Aorta (tissue), 5 donors: Measurements from ENCODE around the gene PIP5K1C. TPM values are rescaled to one million over a fixed set of nuclear protein-coding genes. Genes with fewer than 3 reads are reported as not detected.

Experiments
- ATAC-seq: fragments of 200-7000 bp; cut with Tn5 transposase; one replicate; pipeline ENCODE4 v1.9.1; 2022; ENCODE audit warnings: moderate library complexity; ENCODE audit not compliant: low FRiP score
- DNase-seq, 2 donors: peaks; one replicate each; pipeline ENCODE4 v3.0.0-alpha.2; 2020
- H3K27ac ChIP-seq, 2 donors: one replicate each; pipeline ENCODE4 v1.5.1; 2013; ENCODE audit warnings: low read length in 2 of 2, mild to moderate bottlenecking in 2 of 2, moderate library complexity in 2 of 2, control low read depth in 1 of 2, inconsistent platforms in 1 of 2, low read depth in 1 of 2
- H3K27me3 ChIP-seq, 2 donors: one replicate each; pipeline ENCODE4 v1.6.1; 2013; ENCODE audit warnings: control low read depth in 1 of 2, low read length in 1 of 2, mild to moderate bottlenecking in 1 of 2, moderate library complexity in 1 of 2; ENCODE audit not compliant: insufficient read depth in 2 of 2, control insufficient read depth in 1 of 2
- H3K36me3 ChIP-seq, 2 donors: one replicate each; pipeline ENCODE4 v1.6.1; 2013; ENCODE audit warnings: control low read depth in 1 of 2, low read length in 1 of 2, mild to moderate bottlenecking in 1 of 2; ENCODE audit not compliant: insufficient read depth in 2 of 2, control insufficient read depth in 1 of 2
- H3K4me1 ChIP-seq, 2 donors: one replicate each; pipeline ENCODE4 v1.6.1; 2013; ENCODE audit warnings: low read length in 2 of 2, control low read depth in 1 of 2, mild to moderate bottlenecking in 1 of 2, moderate library complexity in 1 of 2; ENCODE audit not compliant: insufficient read depth in 2 of 2, control insufficient read depth in 1 of 2
- H3K4me3 ChIP-seq, 2 donors: one replicate each; pipeline ENCODE4 v1.5.1; 2013; ENCODE audit warnings: low read length in 2 of 2, control low read depth in 1 of 2, mild to moderate bottlenecking in 1 of 2
- H3K9me3 ChIP-seq: one replicate; pipeline ENCODE4 v1.6.1; 2013; ENCODE audit warnings: mild to moderate bottlenecking, low read length; ENCODE audit not compliant: control insufficient read depth
- WGBS, 2 donors: extraction: QIAGEN DNeasy Blood & Tissue Kit; methylation state at CpG; one replicate each; pipeline ENCODE4 v1.1.7; 2013; 5-methylcytosine and 5-hydroxymethylcytosine counted together
- intact Hi-C, 2 donors: fragments of 100-400 bp; cut with DNase I; formaldehyde crosslinking; loops; one replicate each; pipeline versions ENCODE4 v1.14.2 to v1.15.0; 2022
- polyA plus RNA-seq, 2 donors: library from polyadenylated mRNA; stranded (reverse); fragments of 200-250 nt; gene quantifications; one replicate each; pipeline ENCODE4 v1.2.3, GENCODE V29; 2013
- total RNA-seq, 2 donors: library from RNA; stranded (reverse); fragmentation: NEBNext Ultra II Directional; extraction: Animal tissue kit (Norgen Biotek cat#: 25700); gene quantifications; one replicate each; pipeline ENCODE4 v1.2.1, GENCODE V29; 2021
- donor health status: healthy with polysubstance abuse.
- donor health status: Bipolar disorder and iron deficiency.
- donor health status: DM: no; HTN: no; CAD: no.
- donor health status: DM: no; HTN: no; CAD: no.
- donor health status: DM: yes; HTN: yes; CAD: no.

The PIP5K1C gene
- total and polyA plus RNA-seq, 4 donors: 25.2 to 83.3 (median 52.8) TPM

DNA sequence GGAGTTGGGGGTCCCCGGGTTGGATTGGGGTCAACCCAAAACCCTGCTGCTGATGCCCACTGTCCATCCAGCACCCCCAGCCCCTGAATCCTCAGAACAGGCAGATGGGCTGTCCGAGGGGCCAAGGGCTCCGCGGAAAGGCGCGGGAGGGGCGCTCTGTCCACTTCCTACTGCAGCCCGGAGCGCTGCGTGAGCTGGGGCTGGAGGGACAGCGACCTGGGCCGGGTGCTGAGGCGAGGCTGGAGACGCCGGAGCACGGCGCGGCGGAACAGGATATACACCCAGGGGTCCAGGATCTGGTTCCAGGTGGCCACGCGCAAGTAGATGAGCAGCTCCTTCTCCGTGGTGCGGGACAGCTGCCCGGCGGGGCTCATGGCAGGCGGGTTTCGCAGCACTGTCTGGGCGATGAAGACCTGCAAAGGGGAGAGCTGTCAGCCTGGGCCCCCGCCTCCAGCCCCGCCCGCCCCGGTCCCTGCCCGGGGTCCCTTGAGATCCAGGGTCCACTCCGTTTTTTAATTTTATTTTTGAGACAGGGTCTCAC lies 104.7 kb downstream of the PIP5K1C start:
- Histone ChIP-seq H3K36me3 (peaks cover 0 to 12% of the 10 kb centered on the region in 2 donors), H3K9me3 (no peaks in the 10 kb centered on the region), H3K4me3 (no peak overlapping the region), H3K27ac (no peak overlapping the region), H3K27me3 (no peaks in the 10 kb centered on the region), H3K4me1 (no peaks in the 10 kb centered on the region)
- intact Hi-C loops: no loop called here
- DNase-seq: no peak
- ATAC-seq: no peak
- WGBS, 2 donors: 85 to 86% methylated on average over 34 of the region's 34 CpGs

DNA sequence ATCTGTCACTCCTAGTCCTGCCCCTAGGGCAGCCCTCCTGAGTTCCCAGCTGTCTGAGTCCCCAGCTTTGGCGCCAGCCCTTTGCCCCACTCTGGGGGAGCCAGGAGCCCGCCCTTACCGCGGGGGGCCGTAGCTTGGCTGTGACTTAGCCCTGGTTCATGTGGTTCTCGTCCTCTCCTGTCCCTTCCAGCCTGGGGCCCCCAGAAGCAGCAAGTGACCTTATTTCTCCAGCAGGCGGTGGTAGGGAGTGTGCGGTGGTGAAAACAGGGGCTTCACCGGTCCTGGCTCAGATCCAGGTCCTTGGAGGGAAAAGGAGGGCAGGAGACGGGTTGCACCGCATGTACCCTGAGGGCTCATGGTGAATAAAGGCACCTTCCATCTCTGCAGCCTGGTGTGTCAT lies 107.1 kb downstream of the PIP5K1C start:
- intact Hi-C loops: no loop called here
- no peak overlapping the region for H3K4me3 ChIP-seq
- no peaks in the 10 kb centered on the region for H3K9me3 ChIP-seq
- 52 to 61% methylated on average over 11 of the region's 11 CpGs for WGBS, 2 donors
- DNase-seq: no peak
- no peak overlapping the region for H3K27ac ChIP-seq
- H3K36me3 ChIP-seq: peaks cover 0 to 4% of the 10 kb centered on the region in 2 donors
- no peaks in the 10 kb centered on the region for H3K4me1 ChIP-seq
- H3K27me3 ChIP-seq: no peaks in the 10 kb centered on the region
- no peak for ATAC-seq

GRCh38 chr19:3591876-3592613 lies 108.2 kb downstream of the PIP5K1C start:
- peak in 1 of 2 donors; percentile 59 for DNase-seq
- WGBS, 2 donors: 17 to 22% methylated on average over 9 of the region's 9 CpGs
- no peaks in the 10 kb centered on the region for H3K27me3 ChIP-seq
- H3K4me3 ChIP-seq: no peak overlapping the region
- H3K27ac ChIP-seq: peak overlapping the region in 1 of 2 donors; percentile 72
- H3K36me3 ChIP-seq: peaks cover 0 to 2% of the 10 kb centered on the region in 2 donors
- no peaks in the 10 kb centered on the region for H3K4me1 ChIP-seq
- intact Hi-C loops: no loop called here
- H3K9me3 ChIP-seq: no peaks in the 10 kb centered on the region
- no peak for ATAC-seq

DNA sequence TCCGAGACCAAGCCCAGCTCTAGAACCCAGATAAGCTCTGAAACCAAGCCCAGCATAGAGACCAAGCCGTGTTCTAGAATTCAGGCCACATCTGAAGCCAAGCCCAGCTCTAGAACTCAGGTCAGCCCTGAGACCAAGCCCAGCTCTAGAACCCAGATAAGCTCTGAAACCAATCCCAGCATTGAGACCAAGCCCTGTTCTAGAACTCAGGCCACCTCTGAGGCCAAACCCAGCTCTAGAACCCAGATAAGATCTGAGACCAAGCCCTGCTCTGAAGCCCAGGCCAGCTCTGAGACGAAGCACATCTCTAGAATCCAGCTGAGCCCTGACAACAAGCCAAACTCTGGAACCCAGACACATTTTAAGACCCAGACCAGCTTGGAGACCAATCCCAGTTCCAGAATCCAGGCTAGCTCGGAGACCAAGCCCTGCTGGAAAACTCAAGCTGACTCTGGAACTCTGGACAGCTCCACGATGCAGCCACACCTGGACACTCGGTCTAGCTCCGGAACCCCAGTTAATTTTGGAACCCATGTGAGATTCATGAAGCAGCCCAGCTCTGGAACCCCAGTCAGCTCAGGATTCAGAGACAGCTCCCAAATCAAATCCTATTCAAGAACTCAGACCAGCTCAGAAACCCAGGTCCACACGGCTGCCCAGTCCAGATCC lies 109.1 kb downstream of the PIP5K1C start:
- no peak for ATAC-seq
- Histone ChIP-seq H3K36me3 (peaks cover 0 to 2% of the 10 kb centered on the region in 2 donors), H3K9me3 (no peaks in the 10 kb centered on the region), H3K4me1 (no peaks in the 10 kb centered on the region), H3K27me3 (no peaks in the 10 kb centered on the region), H3K4me3 (no peak overlapping the region), H3K27ac (no peak overlapping the region)
- DNase-seq: no peak
- WGBS, 2 donors: 96 to 97% methylated on average over 8 of the region's 8 CpGs
- intact Hi-C loops: no loop called here

DNA sequence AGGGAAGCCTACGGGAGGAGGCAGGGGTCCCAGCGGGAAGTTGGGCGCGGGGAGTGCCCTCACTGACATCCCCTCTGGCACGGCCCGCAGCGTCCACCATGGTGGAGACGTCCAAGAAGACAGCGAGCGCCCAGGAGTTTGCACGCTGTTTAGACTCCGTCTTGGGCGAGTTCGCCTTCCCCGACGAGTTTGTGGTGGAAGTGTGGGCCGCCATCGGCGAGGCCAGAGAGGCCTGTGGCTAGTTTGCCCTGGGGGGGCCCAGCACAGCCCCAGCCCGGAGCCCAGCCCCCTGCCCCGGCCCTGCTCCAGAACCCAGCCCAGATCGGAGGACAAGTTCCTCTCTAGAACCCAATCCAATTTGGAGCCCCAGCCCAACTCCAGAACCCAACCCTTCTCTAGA lies 110.3 kb downstream of the PIP5K1C start:
- Histone ChIP-seq H3K27me3 (no peaks in the 10 kb centered on the region), H3K36me3 (no peaks in the 10 kb centered on the region), H3K27ac (no peak overlapping the region), H3K4me3 (no peak overlapping the region), H3K4me1 (no peaks in the 10 kb centered on the region), H3K9me3 (no peaks in the 10 kb centered on the region)
- intact Hi-C loops: no loop called here
- ATAC-seq: no peak
- DNase-seq: no peak
- 96 to 98% methylated on average over 21 to 22 of the region's 22 CpGs for WGBS, 2 donors

DNA sequence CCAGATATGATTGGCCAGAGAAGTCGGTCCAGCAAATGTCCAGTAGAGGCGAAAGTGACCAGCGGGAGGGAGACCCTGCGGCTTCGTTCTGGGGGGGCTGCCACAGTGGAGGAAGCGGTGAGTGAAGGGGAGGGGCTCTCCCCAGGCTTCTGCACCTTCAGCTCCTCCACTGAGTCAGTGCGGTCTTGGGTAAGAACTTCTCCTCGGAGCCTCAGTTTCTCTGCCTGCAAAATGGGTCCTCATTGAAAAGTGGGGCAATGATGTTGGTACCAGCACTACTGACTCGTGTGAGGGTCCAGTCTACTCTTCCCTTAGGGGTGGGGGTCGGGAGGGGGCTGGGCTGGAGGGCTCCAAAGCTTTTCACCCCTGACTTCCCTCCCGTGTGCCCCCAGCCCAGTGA lies 110.8 kb downstream of the PIP5K1C start:
- Histone ChIP-seq H3K27ac (no peak overlapping the region), H3K27me3 (no peaks in the 10 kb centered on the region), H3K4me1 (no peaks in the 10 kb centered on the region), H3K36me3 (no peaks in the 10 kb centered on the region), H3K4me3 (no peak overlapping the region), H3K9me3 (no peaks in the 10 kb centered on the region)
- WGBS, 2 donors: 90 to 91% methylated on average over 11 of the region's 11 CpGs
- no peak for ATAC-seq
- DNase-seq: no peak
- intact Hi-C loops: no loop called here

- intact Hi-C loops: loop anchor here (2.0 kb wide), 1 partner anchor 32 kb away; no protein-coding TSS in a partner anchor
- Histone ChIP-seq H3K4me3 (no peak overlapping the region), H3K36me3 (no peaks in the 10 kb centered on the region), H3K27me3 (no peaks in the 10 kb centered on the region), H3K9me3 (no peaks in the 10 kb centered on the region), H3K27ac (no peak overlapping the region), H3K4me1 (no peaks in the 10 kb centered on the region)
- 39 to 45% methylated on average over 31 of the region's 31 CpGs for WGBS, 2 donors
- DNase-seq (peak in 1 of 2 donors; percentile 50), ATAC-seq (peak; percentile 59)
These were observed 113.4 kb downstream of the PIP5K1C start for GRCh38 chr19:3586707-3587346.

- ATAC-seq (no peak), DNase-seq (no peak)
- H3K4me3 ChIP-seq: no peak overlapping the region
- H3K9me3 ChIP-seq: no peaks in the 10 kb centered on the region
- no peaks in the 10 kb centered on the region for H3K27me3 ChIP-seq
- H3K4me1 ChIP-seq: no peaks in the 10 kb centered on the region
- intact Hi-C loops: loop anchor here (2.0 kb wide), 1 partner anchor 33 kb away; no protein-coding TSS in a partner anchor
- no peak overlapping the region for H3K27ac ChIP-seq
- H3K36me3 ChIP-seq: no peaks in the 10 kb centered on the region
- 25 to 35% methylated on average over 16 of the region's 16 CpGs for WGBS, 2 donors
These were observed 114.1 kb downstream of the PIP5K1C start for GRCh38 chr19:3586127-3586626.
